AG09309 (cell line): ENCODE data around the gene BORCS5.
"Not testable (repeated sequence)": the region's sequence is repeated elsewhere in the genome, so short reads cannot be mapped to it uniquely, and the experiment has no call there.

Experiments used
- DNase-seq: peaks from one replicate; pipeline ENCODE4 v3.0.0-alpha.2; 2010; ENCODE audit warnings: low read depth
- H3K4me3 ChIP-seq: 2 replicates; pipeline ENCODE4 v1.5.1; 2011; ENCODE audit warnings: mild to moderate bottlenecking, low read depth, low read length, moderate library complexity; ENCODE audit not compliant: control insufficient read depth
- CTCF ChIP-seq: IDR thresholded peaks from 2 replicates; pipeline ENCODE4 v1.5.1; 2011; ENCODE audit warnings: mild to moderate bottlenecking, low read depth, low read length, inconsistent platforms; ENCODE audit not compliant: insufficient read depth, control insufficient read depth; ENCODE audit errors: missing control alignments

The BORCS5 gene

GRCh38 chr12:12466157-12466556 is 109.3 kb downstream of the BORCS5 start:
- TF ChIP-seq CTCF, result no peak
- no peak for DNase-seq
- H3K4me3 ChIP-seq, result no peak overlapping the region

GRCh38 chr12:12467264-12467663 is 110.4 kb downstream of the BORCS5 start:
- DNase-seq, result no peak
- TF ChIP-seq CTCF, result no peak
- H3K4me3 ChIP-seq, result no peak overlapping the region

GRCh38 chr12:12467688-12468261 is 110.9 kb downstream of the BORCS5 start:
- no peak for TF ChIP-seq CTCF
- DNase-seq, result no peak
- H3K4me3 ChIP-seq, result no peak overlapping the region

GRCh38 chr12:12468575-12468974 is 111.7 kb downstream of the BORCS5 start:
- TF ChIP-seq CTCF, result no peak
- no peak for DNase-seq
- H3K4me3 ChIP-seq, result no peak overlapping the region

- no peak for TF ChIP-seq CTCF
- no peak for DNase-seq
- H3K4me3 ChIP-seq, result no peak overlapping the region
These were observed 112.5 kb downstream of the BORCS5 start for GRCh38 chr12:12469386-12469785.

- DNase-seq, result no peak
These were observed 114.0 kb downstream of the BORCS5 start for GRCh38 chr12:12470751-12471306.

GRCh38 chr12:12471982-12472961 is 115.4 kb downstream of the BORCS5 start:
- not testable (repeated sequence) for DNase-seq, H3K4me3 ChIP-seq

More at GRCh38 chr12:12470751-12471306, 114.0 kb downstream of the BORCS5 start:
- no peak overlapping the region for H3K4me3 ChIP-seq
- no peak for TF ChIP-seq CTCF
